H4 (cell line): ENCODE results near the gene COL15A1. TPM values are rescaled to one million over a fixed set of nuclear protein-coding genes. Genes with fewer than 3 reads are reported as not detected.
A peak's percentile ranks its signal among the peaks of the same experiment; 100 is the strongest.

Experiments
- DNase-seq: peaks from one replicate; pipeline ENCODE4 v3.0.0-alpha.2; 2015; ENCODE audit warnings: low spot score
- total RNA-seq: library from RNA; depleted of rRNA; stranded (reverse); fragments of >200 nt; shearing (Covaris generic); gene quantifications from 2 replicates; pipeline ENCODE4 v1.2.3, GENCODE V29; 2014

Gene COL15A1
- total RNA-seq, 1 experiment from 2014 or later: 1.8 TPM

- DNase-seq: no peak
Measured at GRCh38 chr9:99015448-99015847, 71.7 kb downstream of the COL15A1 start.

- no peak for DNase-seq
Measured at GRCh38 chr9:99015890-99016289, 72.2 kb downstream of the COL15A1 start.

GRCh38 chr9:99016681-99017387 lies 73.1 kb downstream of the COL15A1 start:
- DNase-seq: no peak

- no peak for DNase-seq
Measured at GRCh38 chr9:99018653-99019052, 74.9 kb downstream of the COL15A1 start.

- DNase-seq: peak; percentile 93
Measured at GRCh38 chr9:99019510-99020331, 76.0 kb downstream of the COL15A1 start.

GRCh38 chr9:99020786-99021436 lies 77.2 kb downstream of the COL15A1 start:
- no peak for DNase-seq

GRCh38 chr9:99021512-99021911 lies 77.8 kb downstream of the COL15A1 start:
- no peak for DNase-seq

- no peak for DNase-seq
Measured at GRCh38 chr9:99023231-99023630, 79.5 kb downstream of the COL15A1 start.

GRCh38 chr9:99023831-99024230 lies 80.1 kb downstream of the COL15A1 start:
- peak; percentile 36 for DNase-seq

GRCh38 chr9:99024959-99025358 lies 81.3 kb downstream of the COL15A1 start:
- no peak for DNase-seq

GRCh38 chr9:99025616-99026270 lies 82.0 kb downstream of the COL15A1 start:
- DNase-seq: no peak

- no peak for DNase-seq
Measured at GRCh38 chr9:99026271-99026955, 82.7 kb downstream of the COL15A1 start.

GRCh38 chr9:99026956-99027298 lies 83.2 kb downstream of the COL15A1 start:
- DNase-seq: no peak

GRCh38 chr9:99027443-99027842 lies 83.7 kb downstream of the COL15A1 start:
- DNase-seq: no peak

GRCh38 chr9:99029083-99029645 lies 85.5 kb downstream of the COL15A1 start:
- no peak for DNase-seq

- peak; percentile 73 for DNase-seq
Measured at GRCh38 chr9:99030092-99030511, 86.4 kb downstream of the COL15A1 start.

- no peak for DNase-seq
Measured at GRCh38 chr9:99030610-99031109, 87.0 kb downstream of the COL15A1 start.

- DNase-seq: no peak
Measured at GRCh38 chr9:99031319-99031718, 87.6 kb downstream of the COL15A1 start.

- DNase-seq: no peak
Measured at GRCh38 chr9:99031994-99032393, 88.3 kb downstream of the COL15A1 start.

- no peak for DNase-seq
Measured at GRCh38 chr9:99034149-99034548, 90.4 kb downstream of the COL15A1 start.

GRCh38 chr9:99035313-99035712 lies 91.6 kb downstream of the COL15A1 start:
- DNase-seq: no peak
